Prostate gland (tissue), 2 donors: ENCODE data around the gene NT5DC1. TPM values are rescaled to one million over a fixed set of nuclear protein-coding genes. Genes with fewer than 3 reads are reported as not detected.

Experiments used
- DNase-seq: peaks from one replicate; pipeline ENCODE4 v3.0.0-alpha.2; 2019; ENCODE audit warnings: low spot score
- H3K27ac ChIP-seq, 2 donors: fragments of 200-600 bp; sonication (generic); 2 replicates each; pipeline ENCODE4 v1.5.1; 2017 to 2019
- H3K27me3 ChIP-seq: fragments of 200-600 bp; sonication (generic); replicated peaks from 2 replicates; pipeline ENCODE4 v1.5.1; 2019; ENCODE audit not compliant: insufficient read depth
- H3K36me3 ChIP-seq, 2 donors: fragments of 200-600 bp; sonication (generic); 1 replicate in 1 of 2; 2 replicates in 1 of 2; pipeline versions ENCODE4 v1.5.1 to v1.8.1; 2017 to 2019
- H3K4me1 ChIP-seq: fragments of 200-600 bp; sonication (generic); replicated peaks from 2 replicates; pipeline ENCODE4 v1.5.1; 2019
- H3K4me3 ChIP-seq, 2 donors: fragments of 200-600 bp; sonication (generic); 2 replicates each; pipeline ENCODE4 v1.5.1; 2017 to 2019
- H3K9me3 ChIP-seq: fragments of 200-600 bp; sonication (generic); 2 replicates; pipeline ENCODE4 v1.5.1; 2017
- CTCF ChIP-seq, 4 experiments: fragments of 200-600 bp in 2 of 4; fragments of 450-650 bp in 2 of 4; sonication (generic) in 2 of 4; IDR thresholded peaks; 1 replicate in 3 of 4; 2 replicates in 1 of 4; pipeline ENCODE4 v1.5.1; 2016 to 2019; ENCODE audit warnings: antibody characterized with exemption in 4 of 4, mild to moderate bottlenecking in 2 of 4, moderate library complexity in 2 of 4
- POLR2A ChIP-seq: fragments of 450-650 bp; IDR thresholded peaks from one replicate; pipeline ENCODE4 v1.6.1; 2016; ENCODE audit warnings: antibody characterized with exemption, mild to moderate bottlenecking
- POLR2AphosphoS5 ChIP-seq: sonication (generic); formaldehyde crosslinking; IDR thresholded peaks from one replicate; pipeline ENCODE4 v1.6.1; 2017; ENCODE audit warnings: antibody characterized with exemption
- WGBS: methylation state at CpG from one replicate; pipeline ENCODE4 v1.1.5; 2018; 5-methylcytosine and 5-hydroxymethylcytosine counted together
- intact Hi-C: fragments of 100-400 bp; cut with DNase I; formaldehyde crosslinking; loops from one replicate; pipeline ENCODE4 v1.14.2; 2022
- total RNA-seq, 2 donors: library from RNA; depleted of rRNA; stranded (reverse); fragments of >200 nt; gene quantifications; one replicate each; pipeline ENCODE4 v1.1.0, GENCODE V29; 2016

Gene NT5DC1
- total RNA-seq, 2 donors from 2014 or later = 12.3 to 26.1 TPM

GRCh38 chr6:116266803-116267202 is 166.2 kb downstream of the NT5DC1 start:
- no peaks in the 10 kb centered on the region for H3K4me1 ChIP-seq
- intact Hi-C loops = no loop called here
- H3K36me3 ChIP-seq = no peaks in the 10 kb centered on the region
- no peak overlapping the region for H3K4me3 ChIP-seq
- no peak overlapping the region for H3K27ac ChIP-seq
- TF ChIP-seq CTCF (IDR thresholded peaks at IDR 0.05) (no peak), POLR2A (no peak)
- DNase-seq = no peak
- H3K27me3 ChIP-seq = no peaks in the 10 kb centered on the region
- no peaks in the 10 kb centered on the region for H3K9me3 ChIP-seq

DNA sequence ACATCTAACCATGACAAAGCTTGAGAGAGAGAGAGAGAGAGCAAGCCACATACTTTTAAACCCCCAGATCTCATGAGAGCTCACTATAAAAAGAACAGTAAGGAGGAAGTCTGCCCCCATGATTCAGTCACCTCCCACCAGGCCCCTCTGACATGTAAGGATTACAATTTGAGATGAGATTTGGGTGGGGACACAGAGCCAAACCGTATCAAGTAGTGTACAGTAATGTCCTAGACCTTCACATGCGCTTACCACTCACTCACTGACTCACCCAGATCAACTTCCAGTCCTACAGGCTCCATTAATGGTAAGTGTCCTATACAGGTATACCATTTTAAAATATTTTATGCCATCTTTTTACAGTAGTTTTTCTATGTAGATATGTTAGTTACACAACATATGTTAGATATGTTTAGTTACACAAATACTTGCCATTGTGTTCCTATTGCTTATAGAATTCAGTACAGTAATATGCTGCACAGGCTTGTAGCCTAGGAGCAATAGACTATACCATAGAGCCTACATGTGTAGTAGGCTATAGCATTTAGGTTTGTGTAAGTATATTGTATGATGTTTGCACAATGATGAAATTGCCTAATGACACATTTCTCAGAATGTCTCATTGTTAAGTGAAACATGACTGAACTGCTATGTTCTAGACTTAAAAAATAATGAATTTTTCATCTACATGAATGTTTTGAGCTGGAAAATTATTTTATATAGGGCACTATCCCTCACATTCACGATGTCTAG is 167.4 kb downstream of the NT5DC1 start:
- TF ChIP-seq POLR2A = no peak
- TF ChIP-seq CTCF (IDR thresholded peaks at IDR 0.05) = no peak
- TF ChIP-seq POLR2AphosphoS5 = no peak
- H3K9me3 ChIP-seq = no peaks in the 10 kb centered on the region
- no peak for DNase-seq
- 51% methylated on average over 3 of the region's 3 CpGs for WGBS
- H3K4me3 ChIP-seq = no peak overlapping the region
- no peaks in the 10 kb centered on the region for H3K4me1 ChIP-seq
- H3K27me3 ChIP-seq = no peaks in the 10 kb centered on the region
- no peak overlapping the region for H3K27ac ChIP-seq
- intact Hi-C loops = no loop called here
- no peaks in the 10 kb centered on the region for H3K36me3 ChIP-seq

DNA sequence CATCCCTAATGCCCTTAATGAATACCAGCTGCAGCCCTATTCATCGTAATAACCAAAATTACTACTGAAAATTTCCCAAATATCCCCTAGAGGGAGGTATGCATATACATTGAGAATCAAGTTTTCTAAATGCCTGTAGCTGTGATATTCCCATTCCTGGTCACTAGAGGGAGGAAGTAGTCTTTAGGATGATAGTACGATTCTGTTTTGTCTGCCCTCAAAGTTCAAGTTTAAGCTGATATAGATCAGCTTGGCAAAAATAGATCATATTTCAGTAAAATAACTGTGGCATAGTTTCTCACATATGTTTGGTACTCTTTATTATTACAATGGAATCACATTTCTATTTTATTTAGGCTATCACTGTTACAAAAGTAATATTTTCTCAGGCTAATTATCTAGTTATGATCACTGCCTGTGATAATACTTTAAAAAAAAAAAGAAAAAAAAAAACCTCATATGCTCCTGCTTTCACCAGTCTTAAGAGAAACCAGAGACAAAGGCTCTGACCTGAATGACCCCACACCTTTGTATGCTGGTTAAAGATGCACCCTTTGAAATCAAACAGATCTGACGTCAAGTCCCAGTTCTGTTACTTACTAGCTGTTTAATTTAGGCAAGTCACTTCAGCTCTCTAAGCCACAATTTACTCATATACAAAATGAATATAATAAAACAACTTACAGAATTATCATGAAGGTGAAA is 168.1 kb downstream of the NT5DC1 start:
- Histone ChIP-seq H3K27me3 (no peaks in the 10 kb centered on the region), H3K36me3 (no peaks in the 10 kb centered on the region), H3K27ac (no peak overlapping the region), H3K9me3 (no peaks in the 10 kb centered on the region), H3K4me1 (no peaks in the 10 kb centered on the region), H3K4me3 (no peak overlapping the region)
- TF ChIP-seq POLR2A (no peak), POLR2AphosphoS5 (no peak), CTCF (IDR thresholded peaks at IDR 0.05) (peak; percentile 43 to 93 (median 70))
- WGBS = 29% methylated on average over 3 of the region's 3 CpGs
- intact Hi-C loops = no loop called here
- no peak for DNase-seq

DNA sequence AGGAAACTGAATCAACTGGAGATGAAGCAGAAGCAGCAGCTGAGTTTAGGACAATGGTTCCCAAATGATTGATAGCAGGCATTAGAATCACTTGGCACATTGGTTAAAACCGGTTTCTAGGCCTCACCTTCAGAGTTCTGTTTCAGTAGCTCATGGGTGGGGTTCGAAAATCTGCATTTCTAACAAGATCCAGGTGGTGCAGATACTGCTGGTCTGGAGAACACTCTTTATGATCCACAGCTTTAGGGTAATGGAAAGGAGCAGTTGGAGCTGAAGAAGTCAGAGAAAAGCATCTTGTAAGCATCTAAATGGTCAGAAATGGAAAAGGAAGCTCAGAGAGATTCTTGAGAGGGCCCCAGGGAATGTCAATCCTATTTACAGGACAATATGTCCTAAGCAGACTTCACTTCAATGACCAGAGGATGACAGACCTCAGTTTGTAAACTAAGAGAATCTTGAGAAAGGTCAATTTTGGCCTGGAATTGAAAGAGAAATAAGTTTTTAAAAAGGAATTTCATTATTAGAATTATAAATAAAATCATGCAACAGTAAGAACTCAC is 170.6 kb downstream of the NT5DC1 start:
- Histone ChIP-seq H3K9me3 (no peaks in the 10 kb centered on the region), H3K4me3 (no peak overlapping the region), H3K4me1 (no peaks in the 10 kb centered on the region), H3K27me3 (no peaks in the 10 kb centered on the region), H3K27ac (no peak overlapping the region), H3K36me3 (no peaks in the 10 kb centered on the region)
- no peak for DNase-seq
- intact Hi-C loops = loop anchor here (5.0 to 10.0 kb wide), 2 partner anchors 296 to 414 kb away; partner anchors contain the start of gene KPNA5
- no peak for TF ChIP-seq POLR2A
- no peak for TF ChIP-seq POLR2AphosphoS5
- no peak for TF ChIP-seq CTCF (IDR thresholded peaks at IDR 0.05)
- WGBS = 50% methylated on average over 2 of the region's 2 CpGs
